ENCODE results near the gene GLB1L2. TPM values are rescaled to one million over a fixed set of nuclear protein-coding genes. Genes with fewer than 3 reads are reported as not detected.
"Not testable (repeated sequence)": the region's sequence is repeated elsewhere in the genome, so short reads cannot be mapped to it uniquely, and the experiment has no call there.

The GLB1L2 gene
- not detected in 2 replicates for total RNA-seq (ENCODE audit: low replicate concordance)

- DNase-seq (ENCODE audit: low read depth) = peak; percentile 3
- no peak for TF ChIP-seq CTCF (IDR thresholded peaks at IDR 0.05; ENCODE audit: insufficient read depth, low read length)
- peak within 1 kb of the TSS; percentile 42 for H3K4me3 ChIP-seq (ENCODE audit: low read depth, low read length)
These were observed at the start of gene GLB1L2 for GRCh38 chr11:134331354-134332188. TSS of gene GLB1L2 (plus strand) at chr11:134331988. CDS start at chr11:134332062, 74 bp downstream.

GRCh38 chr11:134282121-134283045 is 49.4 kb upstream of the GLB1L2 start:
- no peak for DNase-seq (ENCODE audit: low read depth)
- TF ChIP-seq CTCF (IDR thresholded peaks at IDR 0.05; ENCODE audit: insufficient read depth, low read length) = no peak

GRCh38 chr11:134283461-134284230 is 48.1 kb upstream of the GLB1L2 start:
- no peak for TF ChIP-seq CTCF (IDR thresholded peaks at IDR 0.05; ENCODE audit: insufficient read depth, low read length)
- no peak overlapping the region for H3K4me3 ChIP-seq (ENCODE audit: low read depth, low read length)
- no peak for DNase-seq (ENCODE audit: low read depth)

More at GRCh38 chr11:134282121-134283045, 49.4 kb upstream of the GLB1L2 start:
- H3K4me3 ChIP-seq (ENCODE audit: low read depth, low read length) = no peak overlapping the region

GRCh38 chr11:134284349-134284748 is 47.4 kb upstream of the GLB1L2 start:
- DNase-seq (ENCODE audit: low read depth); H3K4me3 ChIP-seq (ENCODE audit: low read depth, low read length): not testable (repeated sequence)

GRCh38 chr11:134287561-134287960 is 44.2 kb upstream of the GLB1L2 start:
- DNase-seq (ENCODE audit: low read depth) = no peak
- H3K4me3 ChIP-seq (ENCODE audit: low read depth, low read length) = no peak overlapping the region
- no peak for TF ChIP-seq CTCF (IDR thresholded peaks at IDR 0.05; ENCODE audit: insufficient read depth, low read length)

- DNase-seq (ENCODE audit: low read depth) = no peak
- TF ChIP-seq CTCF (IDR thresholded peaks at IDR 0.05; ENCODE audit: insufficient read depth, low read length) = no peak
- no peak overlapping the region for H3K4me3 ChIP-seq (ENCODE audit: low read depth, low read length)
These were observed 43.3 kb upstream of the GLB1L2 start for GRCh38 chr11:134288486-134288885.
